GM19463 (cell line): ENCODE data around the gene BLTP1.
"Not testable (repeated sequence)": the region's sequence is repeated elsewhere in the genome, so short reads cannot be mapped to it uniquely, and the experiment has no call there.

Experiments used
- ATAC-seq: cut with Tn5 transposase; IDR thresholded peaks from one replicate; pipeline ENCODE4 v1.9.1; 2021; ENCODE audit warnings: mild to moderate bottlenecking, moderate library complexity; ENCODE audit not compliant: unreplicated experiment

BLTP1 gene, protein sequence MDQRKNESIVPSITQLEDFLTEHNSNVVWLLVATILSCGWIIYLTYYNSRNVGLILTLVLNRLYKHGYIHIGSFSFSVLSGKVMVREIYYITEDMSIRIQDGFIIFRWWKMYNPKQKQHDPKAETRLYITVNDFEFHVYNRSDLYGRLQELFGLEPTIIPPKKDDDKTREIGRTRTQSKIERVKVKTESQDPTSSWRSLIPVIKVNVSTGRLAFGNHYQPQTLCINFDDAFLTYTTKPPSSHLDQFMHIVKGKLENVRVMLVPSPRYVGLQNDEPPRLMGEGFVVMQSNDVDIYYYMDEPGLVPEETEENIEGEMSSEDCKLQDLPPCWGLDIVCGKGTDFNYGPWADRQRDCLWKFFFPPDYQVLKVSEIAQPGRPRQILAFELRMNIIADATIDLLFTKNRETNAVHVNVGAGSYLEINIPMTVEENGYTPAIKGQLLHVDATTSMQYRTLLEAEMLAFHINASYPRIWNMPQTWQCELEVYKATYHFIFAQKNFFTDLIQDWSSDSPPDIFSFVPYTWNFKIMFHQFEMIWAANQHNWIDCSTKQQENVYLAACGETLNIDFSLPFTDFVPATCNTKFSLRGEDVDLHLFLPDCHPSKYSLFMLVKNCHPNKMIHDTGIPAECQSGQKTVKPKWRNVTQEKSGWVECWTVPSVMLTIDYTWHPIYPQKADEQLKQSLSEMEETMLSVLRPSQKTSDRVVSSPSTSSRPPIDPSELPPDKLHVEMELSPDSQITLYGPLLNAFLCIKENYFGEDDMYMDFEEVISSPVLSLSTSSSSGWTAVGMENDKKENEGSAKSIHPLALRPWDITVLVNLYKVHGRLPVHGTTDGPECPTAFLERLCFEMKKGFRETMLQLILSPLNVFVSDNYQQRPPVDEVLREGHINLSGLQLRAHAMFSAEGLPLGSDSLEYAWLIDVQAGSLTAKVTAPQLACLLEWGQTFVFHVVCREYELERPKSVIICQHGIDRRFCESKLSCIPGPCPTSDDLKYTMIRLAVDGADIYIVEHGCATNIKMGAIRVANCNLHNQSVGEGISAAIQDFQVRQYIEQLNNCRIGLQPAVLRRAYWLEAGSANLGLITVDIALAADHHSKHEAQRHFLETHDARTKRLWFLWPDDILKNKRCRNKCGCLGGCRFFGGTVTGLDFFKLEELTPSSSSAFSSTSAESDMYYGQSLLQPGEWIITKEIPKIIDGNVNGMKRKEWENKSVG (N-terminal part only)

DNA sequence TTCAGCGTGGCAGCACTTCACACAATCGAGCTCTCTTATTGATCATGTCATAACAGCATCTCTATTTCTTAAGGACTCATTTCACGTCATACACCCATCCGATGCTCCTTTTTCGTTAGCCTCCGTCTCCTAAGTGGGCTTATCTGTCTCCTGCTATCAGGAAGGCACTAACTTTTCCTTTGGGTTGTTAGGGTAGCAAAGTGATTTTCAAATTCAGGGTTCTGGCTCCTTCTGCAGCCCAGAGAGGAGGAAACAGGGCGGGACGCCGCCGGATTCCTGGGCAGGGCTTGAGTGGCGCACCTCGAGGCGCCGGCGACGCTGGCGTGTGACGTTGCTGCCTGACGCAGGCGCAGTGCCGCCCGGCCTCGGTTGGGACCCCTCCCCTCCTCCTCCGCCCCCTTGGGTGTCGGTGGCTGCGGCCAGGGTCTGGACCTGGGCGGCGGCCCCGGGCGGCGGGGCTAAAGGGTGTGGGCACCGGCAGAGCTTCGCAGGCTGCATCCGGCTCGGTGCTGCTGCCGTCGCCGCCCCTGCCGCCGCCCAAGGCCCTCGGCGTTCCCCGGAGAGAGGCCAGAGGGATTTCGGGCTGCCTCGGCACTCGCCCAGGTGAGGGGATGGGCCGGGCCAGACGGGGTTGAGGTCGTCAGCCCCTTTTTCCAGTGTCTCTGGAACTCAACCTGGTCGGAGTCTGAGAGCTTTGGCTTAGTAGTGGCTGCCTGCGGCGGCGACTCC lies at the start of gene BLTP1:
Gene BLTP1, plus strand, starts transcription at position 350 of the 729 bp plus-strand sequence. CDS start 18,317 bp downstream, outside the sequence.
- ATAC-seq, result peak; percentile 97

DNA sequence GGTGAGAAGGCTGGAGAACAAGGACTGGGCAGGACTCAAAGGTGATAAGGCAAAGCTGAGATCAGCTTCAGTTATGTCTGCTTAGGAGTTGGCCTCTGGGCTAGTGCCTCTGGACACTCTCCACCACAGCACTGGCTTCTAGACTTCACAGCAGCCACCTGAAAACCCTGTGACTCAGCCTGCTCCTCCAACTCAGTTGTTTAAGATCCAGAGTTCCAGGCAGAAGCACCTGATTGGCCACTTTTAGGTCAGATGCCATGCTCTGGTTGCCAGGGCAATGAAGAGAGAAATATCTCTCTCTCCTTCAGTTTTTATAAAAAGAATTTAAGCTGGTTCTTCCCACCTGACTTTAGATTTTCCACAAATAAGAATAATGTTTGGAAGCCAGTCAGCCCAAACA lies 47.9 kb upstream of the BLTP1 start:
- ATAC-seq, result no peak

- ATAC-seq, result no peak
These were observed 44.5 kb upstream of the BLTP1 start for GRCh38 chr4:122107680-122108079.

GRCh38 chr4:122110304-122110703 lies 41.8 kb upstream of the BLTP1 start:
- ATAC-seq, result not testable (repeated sequence)

DNA sequence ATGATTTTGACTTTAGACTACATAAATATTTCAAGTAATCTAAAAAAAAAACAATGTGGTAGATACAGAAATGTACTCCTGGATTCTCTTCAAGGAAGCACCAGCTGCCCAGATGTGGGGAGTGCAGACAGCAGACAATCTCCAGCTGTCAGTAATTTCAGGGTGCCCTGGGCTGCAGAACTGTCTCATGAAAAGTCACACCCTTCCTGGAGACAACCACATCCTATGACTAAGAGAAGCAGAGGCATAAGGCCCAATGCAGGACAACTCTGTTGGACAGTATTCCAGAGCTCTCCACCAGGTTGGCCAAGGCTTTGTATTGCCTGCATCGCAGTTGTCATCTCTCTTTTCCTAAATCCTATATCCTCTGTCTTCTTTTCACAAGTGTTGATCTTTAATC lies 34.4 kb upstream of the BLTP1 start:
- ATAC-seq, result no peak

DNA sequence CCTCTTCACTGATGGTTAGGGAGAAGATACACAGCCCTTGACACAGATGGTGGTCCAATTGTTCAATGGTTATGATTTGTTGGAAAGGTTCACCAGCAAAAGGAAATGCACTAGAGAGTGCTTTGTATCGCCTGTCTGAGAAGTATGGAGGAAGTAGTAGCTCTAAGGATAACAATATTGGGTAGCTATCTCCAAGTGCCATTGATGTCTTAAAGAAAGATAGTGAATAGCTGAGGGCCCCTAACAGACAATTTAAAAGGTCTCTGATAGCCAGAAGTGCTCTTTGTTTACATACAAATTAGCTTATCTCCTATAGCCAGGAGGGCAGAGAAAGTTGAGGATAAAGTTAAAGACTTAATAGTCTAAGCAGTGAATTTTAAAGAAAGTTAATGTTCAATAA lies 33.9 kb upstream of the BLTP1 start:
- ATAC-seq, result no peak

DNA sequence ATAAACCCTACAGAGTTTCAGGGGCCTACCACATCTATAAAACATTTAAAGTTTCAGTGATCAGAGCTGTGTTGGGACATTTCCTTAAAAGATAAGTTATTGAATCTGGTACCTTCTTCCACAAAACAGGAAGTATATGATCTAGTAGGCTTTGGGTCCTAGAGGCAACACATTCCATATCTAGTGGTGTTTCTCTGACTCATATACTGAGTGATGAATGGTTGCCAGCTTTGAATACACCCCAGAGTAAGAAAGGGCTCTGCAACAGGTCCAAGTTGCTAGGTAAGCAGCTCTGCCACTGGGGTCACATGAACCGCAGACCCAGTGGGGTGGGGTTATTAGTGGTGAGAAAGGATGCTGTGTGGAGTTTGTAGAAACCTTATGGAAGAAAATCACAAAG lies 32.4 kb upstream of the BLTP1 start:
- ATAC-seq, result no peak

DNA sequence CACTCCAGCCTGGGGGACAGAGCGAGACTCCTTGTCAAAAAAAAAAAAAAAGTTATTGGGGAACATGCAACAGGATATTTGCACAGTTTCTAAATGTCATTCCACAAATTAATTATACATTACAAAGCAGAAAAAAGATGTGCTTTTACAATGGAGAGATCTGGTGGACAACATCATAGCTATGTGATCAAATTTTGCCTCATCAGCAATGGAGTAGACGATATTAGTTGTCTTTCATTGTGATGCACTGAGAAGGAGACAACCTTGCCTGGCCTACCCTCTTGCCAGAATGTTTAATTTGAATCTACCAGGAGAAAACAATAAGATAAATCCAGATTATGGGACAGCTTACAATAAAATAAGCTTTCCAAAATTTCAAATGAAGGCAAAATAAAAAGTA lies 30.5 kb upstream of the BLTP1 start:
- ATAC-seq, result no peak

DNA sequence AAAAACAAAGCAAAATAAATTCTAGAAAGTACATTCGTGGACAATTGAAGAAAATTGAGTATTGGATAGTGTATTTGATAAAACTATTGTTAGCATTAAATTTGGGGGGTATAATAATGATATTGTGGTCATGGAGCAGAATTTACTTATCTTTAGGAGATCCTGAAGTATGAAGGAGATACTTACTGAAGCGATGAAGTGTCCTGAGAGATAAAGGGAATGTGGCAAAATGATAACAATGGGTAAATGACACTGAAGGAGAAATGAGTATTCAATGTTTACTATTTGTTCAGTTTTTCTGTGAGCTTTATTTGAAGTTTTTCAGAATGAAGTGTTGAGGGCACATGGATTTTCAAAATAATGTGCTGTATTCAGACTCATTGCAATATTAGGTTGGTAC lies 30.0 kb upstream of the BLTP1 start:
- ATAC-seq, result no peak

DNA sequence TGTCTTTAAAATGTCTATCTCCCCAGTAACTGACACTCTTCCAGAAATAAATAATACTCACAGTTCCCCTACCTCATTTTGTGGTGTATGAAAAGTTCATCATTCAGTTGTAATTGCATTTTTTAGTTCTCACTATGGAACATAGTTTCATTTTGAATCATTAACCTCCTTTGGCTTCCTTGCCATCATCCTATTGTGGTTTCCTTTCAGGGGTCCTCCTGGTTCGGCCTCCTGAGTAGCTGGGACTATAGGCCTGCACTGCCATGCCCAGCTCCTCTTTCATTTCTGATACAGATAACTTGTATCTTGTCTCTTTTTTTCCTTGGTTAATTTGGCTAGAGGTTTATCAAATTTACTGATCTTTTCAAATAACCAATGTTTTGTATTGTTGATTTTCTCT lies 23.1 kb upstream of the BLTP1 start:
- ATAC-seq, result no peak

DNA sequence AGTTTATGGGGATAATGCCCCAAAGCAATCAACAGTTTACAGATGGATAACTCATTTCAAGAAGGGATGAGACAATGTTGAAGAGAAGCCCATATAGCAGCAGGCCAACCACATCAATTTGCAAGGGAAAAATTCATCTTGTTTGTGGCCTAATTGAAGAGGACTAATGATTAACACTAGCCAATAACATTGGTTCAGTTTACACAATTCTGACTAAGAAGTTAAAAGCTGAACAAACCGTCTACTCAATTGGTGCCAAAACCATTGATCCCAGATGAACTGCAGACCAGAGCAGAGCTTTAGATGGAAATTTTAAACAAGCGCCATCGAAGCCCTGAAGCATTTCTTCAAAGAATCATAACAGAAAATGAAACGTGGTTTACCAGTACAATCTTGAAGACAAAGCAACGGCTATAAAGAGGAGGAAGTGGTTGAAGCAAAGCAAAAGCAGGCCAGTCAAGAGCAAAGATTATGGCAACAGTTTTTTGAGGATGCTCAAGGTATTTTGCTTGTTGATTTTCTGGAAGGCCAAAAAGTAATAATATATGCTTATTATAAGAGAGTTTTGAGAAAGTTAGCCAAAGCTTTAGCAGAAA lies 20.5 kb upstream of the BLTP1 start:
- peak; percentile 71 for ATAC-seq

GRCh38 chr4:122132891-122133290 lies 19.2 kb upstream of the BLTP1 start:
- no peak for ATAC-seq

- no peak for ATAC-seq
These were observed 13.0 kb upstream of the BLTP1 start for GRCh38 chr4:122139139-122139538.

- no peak for ATAC-seq
These were observed 11.3 kb upstream of the BLTP1 start for GRCh38 chr4:122140834-122141233.

DNA sequence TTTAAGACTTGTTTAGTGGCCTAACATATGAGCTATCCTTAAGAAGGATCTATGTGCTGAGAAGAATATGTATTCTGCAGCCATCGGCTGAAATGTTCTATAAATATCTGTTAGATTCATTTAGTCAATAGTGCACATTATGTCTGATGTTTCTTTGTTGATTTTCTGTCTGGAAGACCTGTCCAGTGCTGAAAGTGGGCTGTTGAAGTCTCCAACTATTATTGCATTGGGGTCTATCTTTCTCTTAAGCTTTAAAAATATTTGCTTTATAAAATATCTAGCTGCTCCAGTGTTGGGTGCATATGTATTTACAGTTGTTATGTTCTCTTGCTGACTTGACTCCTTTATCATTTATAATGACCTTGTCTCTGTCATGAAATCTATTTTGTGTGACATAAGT lies 9.4 kb upstream of the BLTP1 start:
- ATAC-seq, result no peak

DNA sequence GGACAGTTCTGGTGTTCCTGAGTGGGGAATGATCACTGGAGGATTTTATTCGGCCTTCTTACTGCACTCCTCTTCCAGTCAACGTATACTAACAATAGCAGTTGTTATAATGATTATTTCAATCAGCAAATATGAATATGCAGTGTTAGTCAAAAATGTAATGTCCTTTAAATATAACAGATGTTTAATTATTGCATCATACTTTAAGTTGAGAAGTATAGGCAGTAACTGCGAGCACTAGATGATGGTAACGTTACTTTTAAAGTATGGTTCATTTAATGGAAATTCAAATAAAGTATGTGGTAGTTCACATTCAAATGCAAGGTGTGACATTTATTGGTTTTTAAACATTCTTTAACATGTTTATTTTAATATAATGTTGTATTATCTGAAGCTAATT lies 5.5 kb upstream of the BLTP1 start:
- no peak for ATAC-seq

GRCh38 chr4:122150931-122151330 lies 1.2 kb upstream of the BLTP1 start:
- no peak for ATAC-seq

- peak; percentile 25 for ATAC-seq
These were observed 638 bp downstream of the BLTP1 start for GRCh38 chr4:122152711-122153226.

DNA sequence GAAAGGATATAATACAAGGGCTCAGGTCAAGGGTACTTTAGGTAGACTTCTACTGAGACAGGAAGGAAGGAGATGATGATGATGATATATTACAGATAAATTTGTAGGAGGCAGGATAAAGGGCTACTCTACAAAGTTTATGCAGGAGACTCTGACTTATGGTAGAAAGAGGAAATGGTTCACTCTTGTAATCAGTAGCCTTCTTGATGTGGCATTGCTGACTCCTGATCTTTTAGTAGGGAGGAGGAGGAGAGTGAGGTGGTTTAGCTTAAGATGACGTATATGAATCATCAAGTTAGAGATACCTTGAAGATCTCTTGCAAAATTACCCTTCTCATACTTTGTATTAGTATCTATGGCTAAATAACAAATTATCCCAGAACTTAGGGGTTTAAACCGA lies 4.7 kb downstream of the BLTP1 start:
- ATAC-seq, result no peak

DNA sequence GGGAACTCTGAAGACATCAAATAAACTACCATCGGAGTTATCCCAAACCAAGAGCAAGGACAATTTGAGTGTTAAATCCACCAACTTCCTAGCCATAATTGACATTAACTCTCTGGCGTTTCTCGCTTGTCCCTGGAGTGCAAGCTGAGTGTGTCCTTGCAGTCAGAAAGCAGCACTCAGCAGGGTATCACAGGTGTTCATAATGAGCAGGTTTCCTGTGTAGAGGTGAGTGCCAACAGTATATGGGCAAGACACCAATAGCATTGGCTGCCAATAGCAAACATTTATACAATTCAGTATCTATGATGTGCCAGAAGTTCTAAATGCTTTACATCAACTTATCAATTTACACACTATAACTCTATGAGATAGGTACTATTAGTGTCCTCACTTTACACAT lies 11.2 kb downstream of the BLTP1 start:
- no peak for ATAC-seq
